8988T (cell line): ENCODE measurements around the gene TSPAN14.
"Not testable (repeated sequence)": the region's sequence is repeated elsewhere in the genome, so short reads cannot be mapped to it uniquely, and the experiment has no call there.

ENCODE experiments used
- DNase-seq: peaks from one replicate; pipeline ENCODE4 v3.0.0; 2011

Gene TSPAN14, protein sequence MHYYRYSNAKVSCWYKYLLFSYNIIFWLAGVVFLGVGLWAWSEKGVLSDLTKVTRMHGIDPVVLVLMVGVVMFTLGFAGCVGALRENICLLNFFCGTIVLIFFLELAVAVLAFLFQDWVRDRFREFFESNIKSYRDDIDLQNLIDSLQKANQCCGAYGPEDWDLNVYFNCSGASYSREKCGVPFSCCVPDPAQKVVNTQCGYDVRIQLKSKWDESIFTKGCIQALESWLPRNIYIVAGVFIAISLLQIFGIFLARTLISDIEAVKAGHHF

GRCh38 chr10:80453842-80454512 lies at the start of gene TSPAN14:
TSS of gene TSPAN14 (plus strand) at chr10:80454310. CDS start at chr10:80489234, 34,924 bp downstream.
- peak; percentile 95 for DNase-seq

DNA sequence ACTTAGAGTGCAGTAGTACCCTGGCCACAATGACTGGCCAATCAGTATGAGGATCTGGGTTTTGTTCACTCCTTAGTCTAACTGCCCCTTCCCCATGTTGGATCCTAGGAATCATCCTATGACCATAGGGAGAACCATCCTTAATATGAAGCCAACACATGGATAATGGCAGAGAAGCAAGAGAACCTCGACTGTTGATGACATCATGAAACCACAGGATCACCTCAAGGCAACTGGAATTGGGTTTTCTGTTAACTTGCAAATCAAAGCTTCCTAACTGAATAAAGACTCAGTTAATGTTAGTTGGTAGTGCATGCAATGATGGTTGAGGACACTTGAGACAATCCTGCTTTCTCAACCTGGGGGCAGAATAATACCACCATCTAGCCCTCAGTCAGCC lies 49.1 kb upstream of the TSPAN14 start:
- no peak for DNase-seq

DNA sequence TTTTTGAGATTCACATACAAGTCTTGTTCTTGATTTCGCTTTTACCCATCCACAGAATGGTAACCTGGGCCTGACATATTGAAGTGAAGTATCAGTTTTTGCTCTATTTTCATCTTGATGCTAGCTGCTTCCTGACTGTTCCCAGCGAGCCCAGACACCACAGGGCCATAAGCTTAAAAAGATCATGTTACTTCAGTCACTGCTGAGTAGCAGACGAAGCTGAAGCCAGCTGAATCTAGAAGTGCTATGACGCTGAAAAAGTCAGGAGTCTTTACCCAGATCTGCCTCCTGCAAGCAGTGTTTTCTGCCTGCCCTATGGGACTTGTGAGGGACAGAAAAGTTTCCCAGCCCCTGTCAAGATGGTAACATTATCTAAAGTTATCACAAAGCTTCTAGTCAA lies 48.5 kb upstream of the TSPAN14 start:
- no peak for DNase-seq

DNA sequence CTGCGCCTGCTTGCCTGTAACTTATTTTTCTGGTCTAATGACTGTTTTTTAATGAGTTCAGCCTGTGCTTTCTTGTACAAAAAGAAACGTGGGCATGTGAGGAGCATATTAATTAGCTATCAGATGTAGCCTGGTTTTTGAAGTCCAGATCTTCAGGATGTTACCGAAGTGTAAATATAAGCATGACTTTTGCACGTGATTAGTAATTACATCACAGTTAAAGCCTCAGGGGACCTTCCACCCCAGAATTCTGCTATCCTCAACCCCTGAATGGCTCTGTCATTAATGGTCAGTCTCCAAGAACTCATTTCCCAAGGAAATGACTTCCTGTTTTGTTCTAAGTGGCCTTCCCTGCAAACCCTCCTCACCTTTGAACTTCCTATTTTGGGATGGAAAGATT lies 47.9 kb upstream of the TSPAN14 start:
- no peak for DNase-seq

DNA sequence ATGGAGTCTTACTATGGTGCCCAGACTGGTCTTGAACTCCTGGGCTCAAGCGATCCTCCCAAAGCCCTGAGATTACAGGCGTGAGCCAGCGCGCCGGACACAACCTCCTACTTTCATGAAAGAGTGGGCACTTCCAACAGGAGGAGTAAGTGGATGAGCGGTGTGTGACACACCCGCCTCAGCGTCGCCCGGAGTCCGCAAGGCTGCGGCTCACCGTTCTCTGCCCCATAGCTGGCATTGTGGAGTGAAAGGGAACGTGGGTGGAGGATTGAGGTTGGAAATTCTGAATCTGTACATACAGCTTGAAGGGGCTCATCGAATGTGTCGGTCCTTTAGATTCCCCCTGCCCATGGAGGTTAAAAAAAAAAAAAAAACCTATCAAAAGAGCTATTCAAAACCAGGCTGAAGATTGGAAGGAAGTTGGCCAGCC lies 46.3 kb upstream of the TSPAN14 start:
- peak; percentile 66 for DNase-seq

DNA sequence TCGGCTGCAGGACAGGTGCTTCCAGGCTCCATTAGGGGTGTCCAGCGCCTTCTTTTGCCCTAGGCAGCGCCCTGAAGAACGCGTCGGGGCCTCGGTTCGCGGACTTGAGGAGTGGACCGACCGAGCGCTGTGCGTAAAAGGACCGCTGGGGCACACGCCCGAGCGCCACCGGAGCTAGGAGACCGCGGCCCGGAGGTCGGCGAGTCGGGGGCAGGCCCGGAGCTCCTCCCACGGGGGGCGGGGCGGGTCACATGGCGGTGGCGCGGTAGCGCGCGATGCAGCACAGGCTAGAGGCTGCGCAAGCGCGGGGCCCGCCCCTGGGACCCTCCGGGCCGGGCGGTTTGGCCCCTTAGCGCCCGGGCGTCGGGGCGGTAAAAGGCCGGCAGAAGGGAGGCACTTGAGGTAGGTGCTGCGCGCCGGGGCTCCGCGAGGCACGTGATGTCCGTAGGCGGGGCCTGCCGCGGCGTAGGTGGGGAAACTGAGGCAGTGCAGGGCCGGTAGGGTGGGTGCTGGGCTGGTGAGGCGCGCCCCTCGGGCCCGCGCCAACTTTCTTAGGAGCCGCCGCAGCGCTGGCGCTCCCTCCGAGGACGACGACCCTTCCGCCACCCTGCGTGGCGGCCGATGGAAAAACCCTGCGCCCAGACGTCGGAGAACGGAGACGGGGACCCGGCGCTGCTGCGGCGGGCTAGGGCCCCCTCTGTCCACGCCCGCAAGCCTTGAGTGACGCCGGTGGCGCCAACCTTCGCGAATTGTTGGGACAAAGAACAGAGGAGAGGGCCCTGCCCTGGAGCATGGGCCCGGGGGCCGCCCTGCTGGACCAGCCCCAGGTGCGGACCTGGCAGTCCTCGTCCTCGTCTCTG lies 45.6 kb upstream of the TSPAN14 start, which contains the start of gene PRXL2A:
PRXL2A (plus strand) TSS at position 310 of the 860 bp plus-strand sequence. CDS start 11,917 bp downstream, outside the sequence.
- DNase-seq = peak; percentile 95

DNA sequence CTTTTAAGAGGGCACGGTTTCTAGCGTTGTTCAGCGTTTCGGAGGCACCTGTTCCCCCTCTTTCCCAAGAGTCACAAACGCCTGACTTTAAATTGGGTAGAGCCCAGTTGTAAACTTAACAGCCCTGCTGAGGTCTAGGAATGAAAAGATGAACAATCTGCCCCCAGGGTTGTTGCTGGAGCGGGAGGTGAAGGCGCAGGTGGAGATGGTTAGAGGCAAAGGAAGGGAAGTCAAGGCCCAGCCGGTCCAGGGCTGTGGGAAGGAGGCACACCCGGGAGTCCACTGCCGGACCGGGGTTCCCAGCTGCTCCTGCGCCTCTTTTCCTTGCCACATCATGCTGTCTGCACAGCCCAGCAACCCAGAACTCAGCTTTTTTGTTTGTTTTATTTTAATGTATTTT lies 45.0 kb upstream of the TSPAN14 start:
- DNase-seq = peak; percentile 28

DNA sequence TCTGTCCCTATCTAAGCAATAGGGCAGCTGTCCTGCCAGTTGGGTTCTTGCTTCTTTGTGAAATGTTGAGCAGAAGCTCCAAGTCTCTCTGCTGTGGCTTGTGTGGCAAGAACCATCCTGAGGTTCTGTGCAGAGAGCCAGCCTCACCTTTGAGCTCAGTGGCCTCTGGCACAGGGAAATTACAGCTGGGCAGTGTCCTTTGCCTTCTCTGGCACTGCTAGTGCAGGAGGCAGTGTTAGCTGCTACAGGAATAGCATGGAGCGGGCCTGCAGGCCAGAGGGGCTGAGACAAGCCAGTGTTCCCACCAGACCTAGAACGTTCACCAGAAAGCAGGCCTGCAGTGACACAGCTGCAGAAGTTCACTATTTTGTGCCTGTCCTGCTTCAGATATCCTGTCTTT lies 44.0 kb upstream of the TSPAN14 start:
- DNase-seq = no peak

DNA sequence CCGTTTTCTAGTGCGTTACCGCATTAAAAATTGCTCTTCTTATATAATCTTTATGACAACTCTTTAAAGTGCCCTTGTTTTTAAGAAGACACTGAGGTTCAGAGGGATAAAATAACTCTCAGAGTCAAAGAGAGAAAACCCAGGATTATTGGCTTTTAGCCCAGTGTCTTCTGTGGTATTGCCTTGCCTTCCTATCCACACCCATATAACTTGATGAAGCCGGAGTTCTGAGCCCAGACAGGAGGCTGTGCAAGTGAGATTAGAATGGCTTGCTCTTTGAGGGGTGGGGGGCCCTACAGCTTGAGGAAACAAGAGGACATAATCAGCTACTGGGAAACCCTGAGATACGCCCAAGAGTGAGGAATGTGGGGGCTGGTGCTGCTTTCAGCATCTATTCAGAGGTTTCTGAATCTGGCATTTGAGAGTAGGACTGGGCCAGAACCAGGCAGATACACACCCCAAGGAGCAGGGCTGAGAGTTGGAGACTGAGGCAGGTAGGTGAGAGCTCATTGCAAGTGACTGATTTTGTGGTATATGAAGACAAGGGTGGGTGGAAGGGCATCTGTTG lies 43.4 kb upstream of the TSPAN14 start:
- no peak for DNase-seq

DNA sequence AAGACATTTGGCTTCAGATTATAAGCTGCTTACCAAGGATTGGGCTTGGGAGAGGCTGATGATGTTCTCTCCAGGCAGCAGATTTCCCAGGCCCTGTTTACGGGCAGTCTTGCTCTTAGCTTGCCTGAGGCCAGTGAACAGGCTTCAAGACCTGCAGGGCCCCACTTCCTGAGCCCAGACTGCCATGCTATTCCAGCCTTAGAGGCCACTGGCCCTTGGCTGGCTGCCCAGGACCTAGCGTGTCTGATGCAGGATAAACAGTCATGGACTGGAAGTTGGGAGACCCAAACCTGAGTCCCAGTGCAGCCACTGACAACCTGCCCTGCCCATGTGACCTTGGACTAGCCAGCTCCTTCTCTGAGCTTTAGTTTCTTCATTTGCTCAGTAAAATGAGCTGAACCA lies 42.8 kb upstream of the TSPAN14 start:
- DNase-seq = no peak

GRCh38 chr10:80411681-80412220 lies 42.4 kb upstream of the TSPAN14 start:
- DNase-seq = no peak

GRCh38 chr10:80412486-80412885 lies 41.6 kb upstream of the TSPAN14 start:
- no peak for DNase-seq

DNA sequence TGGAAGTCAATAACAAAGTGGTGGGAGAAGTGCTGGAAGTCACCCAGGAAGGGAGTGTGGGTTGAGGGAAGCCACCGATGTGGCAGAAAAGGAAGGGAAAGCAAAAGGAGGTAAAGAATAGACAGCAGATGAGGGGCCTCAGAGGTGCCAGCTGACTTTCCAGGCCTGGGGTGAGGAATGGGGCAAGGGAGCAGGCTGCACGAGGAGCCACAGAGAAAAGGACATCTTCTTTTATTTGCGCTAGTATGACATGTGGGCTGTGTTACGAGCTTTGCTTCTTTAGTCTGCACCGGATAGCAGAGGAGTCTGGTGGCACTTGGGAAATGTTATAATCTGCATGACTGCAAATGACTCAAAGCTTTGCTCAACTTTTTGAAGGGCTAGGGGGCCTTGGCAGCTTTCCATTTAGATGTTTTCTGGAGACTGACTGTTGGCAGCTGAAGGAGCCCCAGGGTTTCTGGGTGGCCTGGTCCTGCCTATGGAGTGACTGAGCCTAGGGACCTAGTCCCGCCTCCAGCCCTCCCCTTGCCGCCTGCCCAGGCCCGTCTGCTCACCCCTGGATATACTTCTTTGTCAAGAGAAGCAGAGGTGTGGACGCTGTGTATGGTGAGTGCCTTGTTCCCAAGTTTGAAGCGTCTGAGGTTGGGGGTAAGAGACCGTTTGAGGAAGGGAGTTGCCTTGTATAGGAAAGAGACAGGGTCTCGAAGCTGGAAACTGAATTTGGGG lies 40.7 kb upstream of the TSPAN14 start:
- DNase-seq = no peak

GRCh38 chr10:80414142-80414895 lies 39.8 kb upstream of the TSPAN14 start:
- DNase-seq = no peak

GRCh38 chr10:80415734-80416478 lies 38.2 kb upstream of the TSPAN14 start:
- DNase-seq = no peak

DNA sequence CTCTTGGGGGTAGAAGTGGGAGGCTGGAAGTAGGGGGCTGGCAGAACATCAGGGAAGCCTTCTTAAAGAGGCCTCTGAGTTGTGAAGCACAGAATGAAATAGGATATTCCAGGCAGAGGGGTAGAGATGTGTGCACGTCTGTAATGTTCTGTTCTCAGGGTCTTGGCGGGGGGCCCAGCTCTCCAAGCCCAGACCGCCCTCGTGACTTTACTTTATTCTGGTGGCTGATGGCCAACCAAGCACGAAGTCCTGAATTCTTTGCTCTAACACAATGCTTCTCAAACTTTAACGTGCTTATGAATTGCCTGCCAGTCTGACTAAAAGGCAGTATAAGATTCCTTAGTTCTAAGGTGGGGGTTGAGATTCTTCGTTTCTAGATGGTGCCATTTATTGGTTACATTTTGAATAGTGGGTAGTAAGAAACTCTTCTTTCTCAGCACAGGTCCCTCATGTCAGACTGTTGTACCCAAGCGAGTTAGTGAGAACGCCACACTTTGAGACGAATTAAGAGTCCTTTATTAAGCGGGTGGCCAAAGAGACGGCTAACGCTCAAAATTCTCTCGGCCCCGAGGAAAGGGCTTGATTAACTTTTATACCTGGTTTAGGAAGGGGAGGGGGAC lies 37.5 kb upstream of the TSPAN14 start:
- DNase-seq = no peak

GRCh38 chr10:80417256-80417655 lies 36.9 kb upstream of the TSPAN14 start:
- DNase-seq = not testable (repeated sequence)

DNA sequence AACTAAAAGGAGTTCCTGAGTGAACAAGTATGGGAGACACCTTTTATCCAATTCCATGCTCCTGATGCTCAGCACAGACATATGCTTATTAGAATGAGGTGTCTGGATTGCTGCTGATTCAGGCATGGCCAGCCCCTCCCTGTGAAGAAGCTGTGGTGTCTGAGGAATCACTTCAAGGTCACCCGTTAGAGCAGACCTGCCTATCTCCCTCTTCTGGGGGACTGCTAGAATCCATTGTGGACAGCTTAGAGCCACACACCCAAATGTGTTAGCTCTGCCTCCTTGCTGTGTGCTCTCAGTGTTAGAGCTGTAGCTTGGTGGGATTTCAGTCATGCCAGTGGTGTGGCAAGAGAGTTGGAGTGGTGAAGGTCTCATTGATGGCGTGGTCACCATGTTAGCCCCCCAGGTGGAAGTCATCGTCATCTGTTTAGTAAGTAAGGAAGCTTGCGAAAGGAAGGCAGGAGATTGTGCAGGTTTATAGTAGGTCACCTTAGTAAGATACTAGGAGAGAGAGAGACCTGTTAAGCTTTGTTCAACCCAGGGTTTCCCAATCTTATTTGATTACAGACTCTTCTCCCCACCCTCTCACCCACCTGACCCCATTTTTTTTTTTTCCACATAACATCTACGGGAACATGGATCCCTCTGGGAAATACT lies 32.9 kb upstream of the TSPAN14 start:
- DNase-seq = no peak

GRCh38 chr10:80421707-80422536 lies 32.2 kb upstream of the TSPAN14 start:
- no peak for DNase-seq
